ENCODE measurements around the gene NEUROG3.
A peak's percentile ranks its signal among the peaks of the same experiment; 100 is the strongest.
"Not testable (repeated sequence)": the region's sequence is repeated elsewhere in the genome, so short reads cannot be mapped to it uniquely, and the experiment has no call there.

Gene NEUROG3

GRCh38 chr10:69571618-69572158 is 1.5 kb downstream of the NEUROG3 start:
- no peak for DNase-seq

- no peak for DNase-seq
Measured at GRCh38 chr10:69570050-69570816, 3.0 kb downstream of the NEUROG3 start.

GRCh38 chr10:69569396-69569934 is 3.8 kb downstream of the NEUROG3 start:
- DNase-seq = no peak

- DNase-seq = no peak
Measured at GRCh38 chr10:69568472-69569395, 4.5 kb downstream of the NEUROG3 start.

GRCh38 chr10:69567920-69568319 is 5.3 kb downstream of the NEUROG3 start:
- peak; percentile 31 for DNase-seq

- DNase-seq = no peak
Measured at GRCh38 chr10:69562731-69563254, 10.4 kb downstream of the NEUROG3 start.

GRCh38 chr10:69559525-69559924 is 13.7 kb downstream of the NEUROG3 start:
- no peak for DNase-seq

- peak; percentile 8 for DNase-seq
Measured at GRCh38 chr10:69558559-69558958, 14.7 kb downstream of the NEUROG3 start.

GRCh38 chr10:69554611-69555010 is 18.6 kb downstream of the NEUROG3 start:
- DNase-seq = no peak

GRCh38 chr10:69553328-69553727 is 19.9 kb downstream of the NEUROG3 start:
- no peak for DNase-seq

- no peak for DNase-seq
Measured at GRCh38 chr10:69552268-69552667, 21.0 kb downstream of the NEUROG3 start.

GRCh38 chr10:69549959-69550358 is 23.3 kb downstream of the NEUROG3 start:
- DNase-seq = no peak

GRCh38 chr10:69541463-69541862 is 31.8 kb downstream of the NEUROG3 start:
- no peak for DNase-seq

GRCh38 chr10:69538461-69538860 is 34.8 kb downstream of the NEUROG3 start:
- DNase-seq = no peak

GRCh38 chr10:69537449-69537848 is 35.8 kb downstream of the NEUROG3 start:
- no peak for DNase-seq

- not testable (repeated sequence) for DNase-seq
Measured at GRCh38 chr10:69536521-69536920, 36.7 kb downstream of the NEUROG3 start.

GRCh38 chr10:69533658-69534057 is 39.6 kb downstream of the NEUROG3 start:
- no peak for DNase-seq

GRCh38 chr10:69527961-69528360 is 45.3 kb downstream of the NEUROG3 start:
- DNase-seq = no peak

Data from activated naive CD4-positive, alpha-beta T cell treated with Interleukin-2 at 50 U/mL for 16 hours (primary cell).